ENCODE results near the gene RASGRF1.

DNA sequence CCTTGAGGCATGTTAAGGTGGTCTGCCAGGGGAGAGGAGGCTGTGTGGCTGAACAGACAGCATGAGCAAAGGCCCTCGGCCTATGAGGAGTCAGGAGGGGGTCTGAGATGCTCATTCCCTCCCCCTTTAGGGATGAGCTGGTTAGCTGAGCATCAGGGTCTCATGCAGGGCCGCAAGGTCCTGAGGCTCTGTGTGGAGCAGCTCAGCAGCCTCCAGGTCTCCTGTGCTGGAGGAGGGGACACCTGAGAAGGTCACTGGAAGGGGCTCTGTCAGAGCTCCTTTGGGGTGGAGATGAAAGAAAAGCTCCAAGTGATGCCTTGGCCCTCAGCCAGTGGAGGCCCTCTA lies 67.1 kb downstream of the RASGRF1 start:
- TF ChIP-seq, protein P1, sequence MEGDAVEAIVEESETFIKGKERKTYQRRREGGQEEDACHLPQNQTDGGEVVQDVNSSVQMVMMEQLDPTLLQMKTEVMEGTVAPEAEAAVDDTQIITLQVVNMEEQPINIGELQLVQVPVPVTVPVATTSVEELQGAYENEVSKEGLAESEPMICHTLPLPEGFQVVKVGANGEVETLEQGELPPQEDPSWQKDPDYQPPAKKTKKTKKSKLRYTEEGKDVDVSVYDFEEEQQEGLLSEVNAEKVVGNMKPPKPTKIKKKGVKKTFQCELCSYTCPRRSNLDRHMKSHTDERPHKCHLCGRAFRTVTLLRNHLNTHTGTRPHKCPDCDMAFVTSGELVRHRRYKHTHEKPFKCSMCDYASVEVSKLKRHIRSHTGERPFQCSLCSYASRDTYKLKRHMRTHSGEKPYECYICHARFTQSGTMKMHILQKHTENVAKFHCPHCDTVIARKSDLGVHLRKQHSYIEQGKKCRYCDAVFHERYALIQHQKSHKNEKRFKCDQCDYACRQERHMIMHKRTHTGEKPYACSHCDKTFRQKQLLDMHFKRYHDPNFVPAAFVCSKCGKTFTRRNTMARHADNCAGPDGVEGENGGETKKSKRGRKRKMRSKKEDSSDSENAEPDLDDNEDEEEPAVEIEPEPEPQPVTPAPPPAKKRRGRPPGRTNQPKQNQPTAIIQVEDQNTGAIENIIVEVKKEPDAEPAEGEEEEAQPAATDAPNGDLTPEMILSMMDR (IDR thresholded peaks at IDR 0.05; ENCODE audit: low read depth, low read length), result no peak
- no peak for TF ChIP-seq POLR2A (IDR thresholded peaks at IDR 0.05; ENCODE audit: extremely low read depth, insufficient read length)
- TF ChIP-seq, protein P2, sequence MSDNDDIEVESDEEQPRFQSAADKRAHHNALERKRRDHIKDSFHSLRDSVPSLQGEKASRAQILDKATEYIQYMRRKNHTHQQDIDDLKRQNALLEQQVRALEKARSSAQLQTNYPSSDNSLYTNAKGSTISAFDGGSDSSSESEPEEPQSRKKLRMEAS (IDR thresholded peaks at IDR 0.05; ENCODE audit: low read depth, low read length), result no peak

All from NB4 (cell line).